NCI-H345 treated with DMSO at 0.1 percent for 48 hours (cell line): ENCODE data around the gene ITGAD.

Experiments used
- DNase-seq: peaks from one replicate; lab custom pipeline; 2025; ENCODE audit not compliant: unreplicated experiment; lab: John Stamatoyannopoulos, UW

Gene ITGAD

GRCh38 chr16:31365131-31365865, 27.8 kb upstream of the ITGAD start:
- DNase-seq: no peak

- DNase-seq: no peak
Observed at GRCh38 chr16:31367853-31368252, 25.3 kb upstream of the ITGAD start.

DNA sequence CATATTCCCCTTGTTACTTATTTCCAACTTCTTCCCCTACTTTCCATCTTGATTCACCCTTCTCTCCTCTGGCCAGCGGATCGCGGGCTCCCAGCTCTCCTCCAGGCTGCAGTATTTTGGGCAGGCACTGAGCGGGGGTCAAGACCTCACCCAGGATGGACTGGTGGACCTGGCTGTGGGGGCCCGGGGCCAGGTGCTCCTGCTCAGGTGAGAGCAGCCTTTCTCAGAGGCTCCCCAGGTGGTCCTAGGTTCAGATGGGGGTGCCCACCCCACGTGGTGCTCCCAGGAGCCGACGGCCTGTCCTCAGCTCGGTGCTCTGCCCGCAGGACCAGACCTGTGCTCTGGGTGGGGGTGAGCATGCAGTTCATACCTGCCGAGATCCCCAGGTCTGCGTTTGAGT, 22.1 kb upstream of the ITGAD start:
- DNase-seq: no peak

DNA sequence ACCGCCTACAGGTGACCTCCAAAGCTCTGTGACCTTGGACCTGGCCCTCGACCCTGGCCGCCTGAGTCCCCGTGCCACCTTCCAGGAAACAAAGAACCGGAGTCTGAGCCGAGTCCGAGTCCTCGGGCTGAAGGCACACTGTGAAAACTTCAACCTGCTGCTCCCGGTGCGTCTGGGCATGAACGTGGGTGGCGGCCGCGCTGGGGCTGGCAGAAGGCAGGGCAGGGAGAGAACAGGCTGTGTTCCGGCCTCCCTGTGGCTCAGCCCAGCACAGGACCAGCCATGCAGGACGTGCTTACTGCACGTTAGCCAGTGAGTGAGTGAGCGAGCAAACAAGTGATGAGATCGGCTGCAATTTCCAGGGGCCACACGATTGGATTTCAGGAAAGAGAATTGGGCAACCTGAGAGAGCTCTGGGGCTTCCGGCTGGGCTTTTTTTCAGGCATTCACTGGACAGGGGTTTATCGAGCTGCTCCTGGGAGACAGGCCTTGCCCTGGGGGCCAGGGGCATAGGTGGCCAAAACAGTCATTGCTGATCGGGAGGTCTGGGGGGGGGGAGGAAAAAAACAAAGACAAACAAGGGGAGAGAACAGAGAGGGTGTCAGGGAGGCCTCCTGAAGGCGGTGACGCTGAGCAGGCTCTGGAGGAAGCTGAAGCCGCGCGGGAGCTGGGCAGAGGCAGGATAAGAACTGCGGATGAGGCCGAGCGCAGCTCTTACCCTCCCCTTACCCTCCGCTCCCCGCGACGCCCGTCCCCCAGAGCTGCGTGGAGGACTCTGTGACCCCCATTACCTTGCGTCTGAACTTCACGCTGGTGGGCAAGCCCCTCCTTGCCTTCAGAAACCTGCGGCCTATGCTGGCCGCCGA, 21.3 kb upstream of the ITGAD start:
- no peak for DNase-seq

GRCh38 chr16:31373235-31373634, 19.9 kb upstream of the ITGAD start:
- DNase-seq: no peak

DNA sequence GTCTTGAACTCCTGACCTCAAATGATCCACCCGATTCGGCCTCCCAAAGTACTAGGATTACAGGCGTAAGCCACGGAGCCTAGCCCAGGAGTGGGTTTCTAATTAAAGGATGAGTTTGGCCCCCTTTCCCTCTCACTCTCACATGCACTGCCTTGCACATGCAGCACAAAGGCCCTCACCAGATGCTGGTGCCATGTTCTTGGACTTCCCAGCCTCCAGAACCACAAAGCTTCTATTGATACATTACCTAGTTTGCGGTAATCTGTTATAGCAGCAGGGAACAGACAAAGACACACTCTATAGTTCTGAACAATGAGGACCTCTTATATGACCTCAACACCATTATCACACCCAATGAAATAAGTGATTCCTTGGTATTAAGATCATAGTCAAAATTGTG, 17.9 kb upstream of the ITGAD start:
- no peak for DNase-seq

GRCh38 chr16:31376705-31377104, 16.4 kb upstream of the ITGAD start:
- DNase-seq: no peak

DNA sequence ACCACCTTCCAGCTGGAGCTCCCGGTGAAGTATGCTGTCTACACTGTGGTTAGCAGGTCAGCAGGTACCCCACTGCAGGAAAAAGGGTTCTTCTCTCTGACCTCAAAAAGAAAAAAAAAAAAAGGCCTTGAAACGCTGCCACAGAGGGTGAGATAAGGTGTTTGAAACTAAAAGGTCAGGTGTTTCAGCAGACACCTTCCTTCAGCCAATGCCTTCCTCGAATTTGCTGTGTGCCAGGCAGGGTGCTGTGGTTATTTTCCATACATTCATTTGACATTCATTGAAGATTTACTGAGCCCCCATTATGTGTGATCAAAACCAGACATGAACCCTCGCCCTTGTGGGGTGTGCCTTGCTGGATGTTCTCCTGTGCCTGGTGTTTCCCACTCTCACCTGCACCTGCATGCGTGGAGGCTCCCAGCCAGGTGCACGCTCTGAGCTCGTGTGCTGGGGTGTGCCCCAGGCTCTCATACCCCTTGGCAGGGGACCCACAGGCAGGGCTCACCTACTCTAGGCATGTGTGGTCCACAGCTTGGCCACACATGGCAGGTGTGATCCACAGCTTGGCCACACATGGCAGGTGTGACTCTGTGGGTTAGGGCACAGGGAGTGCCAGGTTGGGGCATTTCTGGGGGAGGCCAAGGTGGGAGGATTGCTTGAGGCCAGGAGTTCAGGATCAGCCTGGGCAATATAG, 15.8 kb upstream of the ITGAD start:
- no peak for DNase-seq

DNA sequence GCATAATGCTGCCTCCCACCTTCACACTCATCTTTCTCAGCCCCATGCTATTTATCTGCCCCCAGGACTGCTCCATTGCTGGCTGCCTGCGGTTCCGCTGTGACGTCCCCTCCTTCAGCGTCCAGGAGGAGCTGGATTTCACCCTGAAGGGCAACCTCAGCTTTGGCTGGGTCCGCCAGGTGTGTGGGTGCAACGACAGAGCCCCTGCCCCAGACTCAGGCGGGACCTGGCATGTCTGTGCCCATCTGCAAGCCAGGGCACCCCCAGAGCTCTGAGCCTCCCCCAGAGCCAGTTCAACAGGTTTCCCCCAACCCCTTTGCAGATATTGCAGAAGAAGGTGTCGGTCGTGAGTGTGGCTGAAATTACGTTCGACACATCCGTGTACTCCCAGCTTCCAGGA, 12.9 kb upstream of the ITGAD start:
- no peak for DNase-seq

DNA sequence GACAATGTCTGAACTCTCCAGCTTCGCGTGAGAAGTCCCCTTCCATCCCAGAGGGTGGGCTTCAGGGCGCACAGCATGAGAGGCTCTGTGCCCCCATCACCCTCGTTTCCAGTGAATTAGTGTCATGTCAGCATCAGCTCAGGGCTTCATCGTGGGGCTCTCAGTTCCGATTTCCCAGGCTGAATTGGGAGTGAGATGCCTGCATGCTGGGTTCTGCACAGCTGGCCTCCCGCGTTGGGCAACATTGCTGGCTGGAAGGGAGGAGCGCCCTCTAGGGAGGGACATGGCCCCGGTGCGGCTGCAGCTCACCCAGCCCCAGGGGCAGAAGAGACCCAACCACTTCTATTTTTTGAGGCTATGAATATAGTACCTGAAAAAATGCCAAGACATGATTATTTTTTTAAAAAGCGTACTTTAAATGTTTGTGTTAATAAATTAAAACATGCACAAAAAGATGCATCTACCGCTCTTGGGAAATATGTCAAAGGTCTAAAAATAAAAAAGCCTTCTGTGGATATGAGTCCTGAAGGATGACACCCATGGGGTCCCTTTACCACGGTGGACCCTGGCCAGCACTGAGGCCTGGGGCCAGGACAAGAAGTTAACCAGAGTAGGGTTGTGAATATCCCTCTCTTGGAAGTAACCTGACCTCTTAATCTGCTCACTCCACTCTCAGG, 10.5 kb upstream of the ITGAD start:
- DNase-seq: no peak

GRCh38 chr16:31385680-31386079, 7.5 kb upstream of the ITGAD start:
- DNase-seq: no peak

DNA sequence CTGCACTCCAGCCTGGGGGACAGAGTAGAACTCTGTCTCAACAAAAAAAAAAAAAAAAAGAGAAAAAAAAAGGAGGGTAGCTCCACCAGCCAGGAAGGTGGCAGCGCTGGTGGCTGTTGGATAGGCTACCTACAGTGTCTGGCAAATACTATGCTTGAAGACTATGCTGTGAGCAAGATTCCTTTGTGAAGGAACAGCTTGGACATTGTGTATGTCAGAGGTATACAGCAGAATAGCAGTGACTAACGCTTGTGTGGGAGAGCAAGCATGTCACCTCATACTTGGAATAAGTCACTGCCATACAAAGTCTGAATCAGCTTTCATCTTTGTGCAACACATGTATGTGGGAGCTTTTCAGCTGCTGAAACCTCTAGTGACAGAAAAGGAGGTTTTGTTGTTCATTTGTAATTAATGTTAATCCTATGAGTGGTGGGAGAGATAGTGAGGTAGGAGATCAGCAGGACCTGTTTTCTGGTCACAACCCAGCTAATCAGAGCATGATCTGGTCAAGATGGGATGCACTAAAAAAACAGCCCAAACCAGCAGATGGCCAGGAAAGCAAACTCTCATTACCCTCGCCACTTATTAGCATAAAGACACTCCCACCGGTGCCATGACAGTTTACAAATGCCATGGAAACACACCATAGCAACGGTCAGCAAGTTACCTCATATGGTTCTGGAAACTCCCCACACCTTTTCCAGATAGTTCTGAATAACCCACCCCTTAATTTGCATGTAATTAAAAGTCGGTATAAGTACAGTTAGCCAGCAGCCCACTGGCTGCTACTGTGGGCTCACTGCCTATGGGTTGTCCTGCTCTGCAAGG, 6.8 kb upstream of the ITGAD start:
- no peak for DNase-seq

- DNase-seq: no peak
Observed at GRCh38 chr16:31388535-31388934, 4.6 kb upstream of the ITGAD start.

GRCh38 chr16:31390504-31391041, 2.6 kb upstream of the ITGAD start:
- no peak for DNase-seq

- DNase-seq: no peak
Observed at GRCh38 chr16:31395647-31396046, 2.5 kb downstream of the ITGAD start.

DNA sequence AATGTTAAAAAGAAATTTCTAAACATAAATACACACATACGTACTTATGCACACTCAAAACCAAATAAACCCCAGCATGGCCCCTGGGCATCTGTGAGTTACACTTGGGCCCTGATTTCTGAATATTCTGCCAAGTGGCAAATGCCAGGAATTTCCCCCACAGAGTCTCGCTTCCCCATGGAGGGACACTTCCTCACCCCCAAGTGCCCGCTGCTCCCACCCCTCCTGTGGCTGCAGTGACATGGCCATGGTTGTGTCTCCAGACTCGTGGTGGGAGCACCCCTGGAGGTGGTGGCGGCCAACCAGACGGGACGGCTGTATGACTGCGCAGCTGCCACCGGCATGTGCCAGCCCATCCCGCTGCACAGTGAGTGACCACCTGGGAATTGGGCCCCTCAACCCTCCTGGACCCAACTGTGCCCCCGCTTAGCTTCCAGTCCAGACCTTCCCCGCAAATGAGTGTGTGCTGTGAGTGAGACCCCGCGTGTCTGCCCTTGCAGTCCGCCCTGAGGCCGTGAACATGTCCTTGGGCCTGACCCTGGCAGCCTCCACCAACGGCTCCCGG, 4.0 kb downstream of the ITGAD start:
- no peak for DNase-seq

DNA sequence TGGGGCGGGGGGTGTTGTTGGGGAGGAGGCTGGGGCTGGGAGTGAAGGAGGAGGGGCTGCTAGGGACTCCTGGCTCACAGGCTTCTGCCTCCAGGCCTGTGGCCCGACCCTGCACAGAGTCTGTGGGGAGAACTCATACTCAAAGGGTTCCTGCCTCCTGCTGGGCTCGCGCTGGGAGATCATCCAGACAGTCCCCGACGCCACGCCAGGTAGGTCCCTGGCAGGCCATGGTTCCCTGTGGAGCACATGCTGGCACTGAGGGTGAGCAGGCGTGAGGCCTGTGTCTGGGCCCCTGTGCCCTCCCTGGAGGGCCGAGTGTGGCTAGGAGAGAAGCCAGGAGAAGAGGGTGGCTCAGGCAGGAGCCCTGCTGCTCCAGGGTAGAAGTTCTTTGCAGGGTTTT, 4.6 kb downstream of the ITGAD start:
- no peak for DNase-seq

DNA sequence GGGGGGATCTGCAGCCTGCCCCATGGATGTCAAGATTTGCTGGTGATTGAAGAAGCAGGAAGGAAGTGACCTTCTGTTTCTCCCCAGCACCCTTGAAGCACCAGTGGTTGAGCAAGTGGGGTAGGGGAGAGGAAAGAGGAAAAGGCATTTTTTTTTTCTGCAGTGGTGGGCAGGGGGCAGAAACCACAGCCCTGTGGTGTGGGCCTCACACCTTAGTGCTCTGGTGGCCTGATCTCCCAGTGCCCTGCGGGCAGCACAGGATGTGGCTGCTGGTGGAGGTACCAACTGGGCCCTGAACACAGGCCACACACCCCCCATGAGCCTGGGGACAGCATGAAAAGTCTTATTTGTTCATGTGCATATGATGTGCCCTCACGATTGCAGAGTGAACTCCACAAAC, 7.1 kb downstream of the ITGAD start:
- DNase-seq: no peak

DNA sequence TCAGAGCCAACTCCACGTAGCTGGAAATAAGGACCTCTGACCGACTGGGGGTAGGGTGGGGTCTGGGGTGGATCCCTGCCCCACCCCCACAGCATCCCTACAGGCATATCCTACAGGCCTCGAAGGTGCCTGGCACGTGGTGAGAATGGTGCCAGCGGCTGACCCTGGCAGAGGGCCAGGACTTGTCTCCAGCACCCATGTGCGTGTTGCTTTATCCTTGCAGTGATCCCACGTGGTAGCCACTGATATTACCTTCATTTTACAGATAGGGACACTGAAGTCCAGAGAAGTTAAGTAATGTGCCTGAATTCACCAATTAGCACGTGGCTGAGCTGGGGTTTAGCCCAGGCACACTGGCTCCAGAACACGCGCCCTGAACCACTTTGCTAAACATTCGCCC, 8.3 kb downstream of the ITGAD start:
- no peak for DNase-seq

DNA sequence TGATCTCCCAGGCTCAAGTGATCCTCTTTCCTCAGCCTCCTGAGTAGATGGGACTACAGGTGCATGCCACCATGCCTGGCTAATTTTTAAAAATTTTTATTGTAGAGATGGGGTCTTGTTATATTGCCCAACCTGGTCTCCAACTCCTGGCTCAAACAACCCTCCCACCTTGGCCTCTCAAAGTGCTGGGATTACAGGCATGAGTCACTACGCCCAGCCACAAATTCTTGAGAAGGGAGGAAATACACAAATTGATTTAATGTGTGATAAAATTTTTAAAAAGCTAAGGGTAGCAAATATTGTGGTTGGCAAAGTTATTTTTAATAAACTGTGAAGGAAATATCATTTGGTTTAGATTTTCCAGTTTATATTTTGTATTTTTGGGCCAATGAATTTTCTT, 9.6 kb downstream of the ITGAD start:
- DNase-seq: no peak
